ENCODE results near the gene RMI2. TPM values are rescaled to one million over a fixed set of nuclear protein-coding genes. Genes with fewer than 3 reads are reported as not detected.

Gene RMI2
- total RNA-seq, 1 donor from 2014 or later: 32.5 TPM

DNA sequence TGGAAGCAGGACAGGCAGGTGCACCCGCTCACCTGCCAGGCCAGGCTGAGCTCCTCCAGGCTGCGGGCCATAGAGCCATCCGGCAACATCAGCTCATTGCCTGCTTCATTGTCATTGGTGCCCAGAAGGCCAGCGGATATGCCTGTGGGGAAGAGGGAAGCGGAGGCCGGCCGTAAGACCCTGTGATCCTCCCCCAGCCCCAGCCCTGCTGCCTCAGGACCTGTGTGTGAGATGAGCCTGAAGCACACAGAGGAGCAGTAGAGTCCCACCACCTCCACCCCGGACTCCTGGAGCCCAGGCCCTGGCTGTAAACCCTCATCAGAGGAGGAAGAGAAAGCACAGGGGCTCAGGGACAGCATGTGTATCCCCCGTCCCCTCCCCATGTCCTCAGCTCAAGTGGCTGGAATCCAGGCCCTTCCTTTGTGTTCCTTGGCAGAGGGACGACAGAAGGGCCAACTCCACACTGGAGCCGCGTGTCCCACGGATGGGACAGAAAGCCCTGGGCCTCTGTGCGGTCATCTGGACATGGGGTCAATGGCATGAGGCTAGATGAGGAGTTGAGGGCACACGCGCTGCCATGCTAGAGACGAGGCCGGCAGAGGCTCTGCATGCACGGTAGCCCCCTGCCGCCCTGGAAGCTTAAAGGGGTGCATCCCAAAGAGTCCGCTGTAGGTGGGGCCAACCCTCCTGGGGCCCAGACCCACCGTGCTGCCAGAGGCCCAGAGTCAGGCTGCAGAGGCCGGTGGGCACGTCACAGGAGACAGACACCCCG, 39.1 kb downstream of the RMI2 start:
- H3K4me3 Mint-ChIP-seq (ENCODE audit: low read depth): no peak overlapping the region
- H3K36me3 Mint-ChIP-seq (ENCODE audit: insufficient read depth): peaks cover 2% of the 10 kb centered on the region
- no peak overlapping the region for H3K27ac Mint-ChIP-seq
- no peaks in the 10 kb centered on the region for H3K9me3 Mint-ChIP-seq (ENCODE audit: low read depth)
- DNase-seq (ENCODE audit: low spot score, unreplicated experiment): no peak
- H3K4me1 Mint-ChIP-seq (ENCODE audit: low read depth): peaks cover 2% of the 10 kb centered on the region
- H3K27me3 Mint-ChIP-seq: peaks cover 8% of the 10 kb centered on the region
- TF ChIP-seq, protein P1, sequence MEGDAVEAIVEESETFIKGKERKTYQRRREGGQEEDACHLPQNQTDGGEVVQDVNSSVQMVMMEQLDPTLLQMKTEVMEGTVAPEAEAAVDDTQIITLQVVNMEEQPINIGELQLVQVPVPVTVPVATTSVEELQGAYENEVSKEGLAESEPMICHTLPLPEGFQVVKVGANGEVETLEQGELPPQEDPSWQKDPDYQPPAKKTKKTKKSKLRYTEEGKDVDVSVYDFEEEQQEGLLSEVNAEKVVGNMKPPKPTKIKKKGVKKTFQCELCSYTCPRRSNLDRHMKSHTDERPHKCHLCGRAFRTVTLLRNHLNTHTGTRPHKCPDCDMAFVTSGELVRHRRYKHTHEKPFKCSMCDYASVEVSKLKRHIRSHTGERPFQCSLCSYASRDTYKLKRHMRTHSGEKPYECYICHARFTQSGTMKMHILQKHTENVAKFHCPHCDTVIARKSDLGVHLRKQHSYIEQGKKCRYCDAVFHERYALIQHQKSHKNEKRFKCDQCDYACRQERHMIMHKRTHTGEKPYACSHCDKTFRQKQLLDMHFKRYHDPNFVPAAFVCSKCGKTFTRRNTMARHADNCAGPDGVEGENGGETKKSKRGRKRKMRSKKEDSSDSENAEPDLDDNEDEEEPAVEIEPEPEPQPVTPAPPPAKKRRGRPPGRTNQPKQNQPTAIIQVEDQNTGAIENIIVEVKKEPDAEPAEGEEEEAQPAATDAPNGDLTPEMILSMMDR (IDR thresholded peaks at IDR 0.05; ENCODE audit: unreplicated experiment): no peak

DNA sequence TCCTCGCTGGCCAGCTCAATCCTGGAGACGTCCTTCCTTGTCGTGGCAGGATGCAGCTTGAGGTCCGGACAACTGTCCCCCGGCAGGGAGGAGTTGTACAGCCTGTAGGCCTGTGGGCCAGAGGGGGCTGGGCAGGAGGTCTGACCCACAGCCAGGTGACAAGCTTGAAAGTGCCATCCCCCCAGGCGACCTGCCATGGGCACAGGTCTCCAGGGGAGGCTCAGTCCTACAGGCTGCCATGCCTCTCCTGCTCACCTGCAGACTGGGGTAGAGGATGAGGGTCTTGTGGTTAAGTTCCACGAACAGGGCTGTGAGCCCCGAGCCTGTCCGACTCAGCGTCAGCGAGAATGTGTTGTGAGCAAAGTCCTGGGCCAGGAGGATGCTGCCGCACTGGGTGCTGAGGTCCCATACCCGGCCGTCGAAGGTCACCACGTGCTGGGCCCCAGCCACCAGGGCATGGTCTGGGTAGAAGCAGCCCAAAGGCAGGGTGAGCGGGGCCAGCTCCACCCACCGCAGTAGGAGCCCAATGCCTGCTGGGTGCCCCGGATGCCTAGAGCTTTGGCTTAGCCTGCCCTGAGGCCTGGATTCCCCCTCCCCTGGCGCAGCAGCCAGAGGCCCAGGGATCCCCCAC, 39.8 kb downstream of the RMI2 start:
- no peak overlapping the region for H3K27ac Mint-ChIP-seq
- H3K36me3 Mint-ChIP-seq (ENCODE audit: insufficient read depth): peaks cover 2% of the 10 kb centered on the region
- no peaks in the 10 kb centered on the region for H3K9me3 Mint-ChIP-seq (ENCODE audit: low read depth)
- DNase-seq (ENCODE audit: low spot score, unreplicated experiment): no peak
- peaks cover 2% of the 10 kb centered on the region for H3K4me1 Mint-ChIP-seq (ENCODE audit: low read depth)
- H3K4me3 Mint-ChIP-seq (ENCODE audit: low read depth): no peak overlapping the region
- TF ChIP-seq, protein P1 (IDR thresholded peaks at IDR 0.05; ENCODE audit: unreplicated experiment): no peak
- H3K27me3 Mint-ChIP-seq: peaks cover 8% of the 10 kb centered on the region

DNA sequence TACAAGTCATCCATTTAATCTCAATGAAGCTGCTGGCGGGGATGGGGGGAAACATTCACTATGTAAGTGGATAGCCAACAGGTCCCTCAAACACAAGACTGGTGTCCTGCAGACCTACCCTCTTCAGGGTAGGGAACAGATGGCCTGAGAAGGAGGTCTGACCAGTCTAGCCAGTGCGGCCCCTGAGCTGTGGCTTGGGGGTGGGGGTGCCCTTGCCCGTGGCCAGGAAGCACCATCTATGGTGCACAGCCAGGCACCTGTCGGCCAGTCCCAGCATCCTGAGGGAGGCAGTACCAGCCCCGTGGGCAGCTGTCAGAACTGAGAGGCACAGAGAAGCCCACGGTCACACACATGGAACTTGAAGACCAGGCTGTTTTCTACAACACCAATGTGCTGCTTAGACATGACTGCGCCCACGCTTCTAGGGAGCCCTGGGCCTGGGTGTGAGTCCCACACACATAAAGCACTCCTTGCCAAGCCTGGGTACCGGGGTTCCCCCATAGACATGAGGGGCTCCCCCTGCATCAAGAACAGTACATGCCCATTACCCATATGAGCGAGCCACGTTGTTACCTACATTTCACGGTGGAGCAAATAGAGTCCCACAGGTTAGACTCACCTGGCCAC, 40.9 kb downstream of the RMI2 start:
- TF ChIP-seq, protein P1 (IDR thresholded peaks at IDR 0.05; ENCODE audit: unreplicated experiment): no peak

DNA sequence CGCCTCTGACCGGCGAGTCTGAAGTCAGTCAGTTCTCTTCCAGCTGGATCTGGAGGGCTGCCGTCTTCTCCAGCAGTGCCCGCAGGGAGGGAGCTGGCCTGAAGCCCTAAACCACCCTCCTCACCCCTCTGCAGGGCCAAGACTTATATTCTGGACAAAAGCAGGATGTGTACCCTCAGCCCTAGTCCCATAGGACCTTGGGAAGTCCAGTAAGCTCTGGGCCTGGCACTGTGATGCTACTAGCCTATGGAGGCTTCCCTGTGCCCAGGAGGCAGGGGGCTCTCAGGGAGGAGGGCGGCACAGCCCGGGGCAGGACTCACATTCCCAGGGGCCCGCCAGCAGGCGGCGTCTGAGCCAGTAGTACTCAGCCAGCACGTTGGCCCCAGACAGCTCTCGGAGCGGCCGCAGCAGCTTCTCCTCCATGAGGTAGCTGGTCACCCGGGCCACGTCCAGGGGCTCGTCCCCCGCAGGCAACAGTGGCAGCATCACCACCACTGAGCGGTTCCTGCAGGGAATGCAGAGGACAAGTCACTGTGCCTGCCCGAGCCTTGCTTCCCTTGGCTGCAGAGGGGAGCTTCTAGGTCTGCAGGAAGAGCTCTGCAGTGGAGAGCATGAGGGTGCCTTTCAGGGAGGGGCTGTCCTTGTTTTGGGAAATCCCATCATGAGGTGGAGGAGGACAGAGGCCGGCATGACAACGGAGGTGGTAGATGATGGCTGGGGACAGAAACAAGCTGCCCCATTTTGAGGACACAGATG, 41.7 kb downstream of the RMI2 start:
- H3K36me3 Mint-ChIP-seq (ENCODE audit: insufficient read depth): peaks cover 2% of the 10 kb centered on the region
- no peak overlapping the region for H3K4me3 Mint-ChIP-seq (ENCODE audit: low read depth)
- H3K27ac Mint-ChIP-seq: no peak overlapping the region
- peaks cover 4% of the 10 kb centered on the region for H3K4me1 Mint-ChIP-seq (ENCODE audit: low read depth)
- peaks cover 8% of the 10 kb centered on the region for H3K27me3 Mint-ChIP-seq
- DNase-seq (ENCODE audit: low spot score, unreplicated experiment): peak; percentile 56
- TF ChIP-seq, protein P1 (IDR thresholded peaks at IDR 0.05; ENCODE audit: unreplicated experiment): peak; percentile 68
- H3K9me3 Mint-ChIP-seq (ENCODE audit: low read depth): no peaks in the 10 kb centered on the region

More for the DNA sequence above, 40.9 kb downstream of the RMI2 start:
- Mint-ChIP-seq H3K27ac (no peak overlapping the region), H3K4me1 (ENCODE audit: low read depth) (peaks cover 4% of the 10 kb centered on the region), H3K9me3 (ENCODE audit: low read depth) (no peaks in the 10 kb centered on the region), H3K36me3 (ENCODE audit: insufficient read depth) (peaks cover 2% of the 10 kb centered on the region), H3K4me3 (ENCODE audit: low read depth) (no peak overlapping the region), H3K27me3 (peaks cover 8% of the 10 kb centered on the region)
- DNase-seq (ENCODE audit: low spot score, unreplicated experiment): no peak

DNA sequence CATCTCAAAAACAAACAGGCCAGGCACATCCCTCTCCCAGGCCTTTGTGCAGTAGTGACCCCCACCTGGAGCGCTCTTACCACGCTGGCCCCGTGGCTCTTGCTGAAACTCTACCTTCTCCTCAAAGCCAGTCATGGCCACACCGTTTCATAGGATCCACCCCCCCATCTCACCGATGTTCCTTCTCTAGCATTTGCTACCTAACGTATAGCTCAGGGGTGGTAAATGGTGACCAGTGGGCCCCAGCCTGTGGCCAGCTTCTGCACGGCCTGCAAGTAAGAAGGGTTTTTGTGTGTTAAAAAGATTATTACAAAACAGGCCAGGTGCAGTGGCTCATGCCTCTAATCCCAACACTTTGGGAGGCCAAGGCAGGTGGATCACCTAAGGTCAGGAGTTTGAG, 43.8 kb downstream of the RMI2 start:
- peaks cover 4% of the 10 kb centered on the region for H3K4me1 Mint-ChIP-seq (ENCODE audit: low read depth)
- TF ChIP-seq, protein P1 (IDR thresholded peaks at IDR 0.05; ENCODE audit: unreplicated experiment): no peak
- DNase-seq (ENCODE audit: low spot score, unreplicated experiment): no peak

More for the DNA sequence above, 43.8 kb downstream of the RMI2 start:
- no peaks in the 10 kb centered on the region for H3K36me3 Mint-ChIP-seq (ENCODE audit: insufficient read depth)
- H3K27ac Mint-ChIP-seq: peak overlapping the region; percentile 20
- H3K4me3 Mint-ChIP-seq (ENCODE audit: low read depth): no peak overlapping the region
- H3K27me3 Mint-ChIP-seq: peaks cover 8% of the 10 kb centered on the region
- H3K9me3 Mint-ChIP-seq (ENCODE audit: low read depth): no peaks in the 10 kb centered on the region

Measured in progenitor cell of endocrine pancreas (in vitro differentiated cells).